OCI-LY3 (cell line): ENCODE results near the gene CPAMD8.

Experiments used
- H2AFZ ChIP-seq: fragments of 200-600, 300-600 bp; shearing (Covaris generic); 2 replicates; pipeline ENCODE4 v1.6.0; 2014; ENCODE audit warnings: antibody characterized with exemption, low read depth, low read length
- H3K27ac ChIP-seq: fragments of 200-600, 300-600 bp; sonication (generic); 2 replicates; pipeline ENCODE4 v1.5.1; 2014; ENCODE audit warnings: mild to moderate bottlenecking, low read length, moderate library complexity, mixed read lengths
- H3K27me3 ChIP-seq: fragments of 200-600, 300-600 bp; sonication (generic); 2 replicates; pipeline ENCODE4 v1.6.1; 2014; ENCODE audit warnings: low read depth, low read length, mixed read lengths
- H3K36me3 ChIP-seq: fragments of 200-600, 300-600 bp; sonication (generic); replicated peaks from 2 replicates; pipeline ENCODE3; 2014; ENCODE audit warnings: low read depth, low read length, mixed read lengths
- H3K4me1 ChIP-seq: fragments of 300-600, 200-600 bp; sonication (generic); 2 replicates; pipeline ENCODE4 v1.6.1; 2014; ENCODE audit warnings: low read length, mixed read lengths
- H3K4me2 ChIP-seq: fragments of 200-600, 300-600 bp; sonication (generic); 2 replicates; pipeline ENCODE4 v1.6.1; 2014; ENCODE audit warnings: low read length, mixed read lengths
- H3K4me3 ChIP-seq: fragments of 300-600, 200-600 bp; sonication (generic); 2 replicates; pipeline ENCODE4 v1.5.1; 2014; ENCODE audit warnings: antibody characterized with exemption, mild to moderate bottlenecking, low read length, moderate library complexity
- H3K79me2 ChIP-seq: fragments of 300-600, 200-600 bp; shearing (Covaris generic); 2 replicates; pipeline ENCODE4 v1.6.1; 2014; ENCODE audit warnings: mild to moderate bottlenecking, low read length, mixed read lengths
- H3K9ac ChIP-seq: fragments of 300-600, 200-600 bp; shearing (Covaris generic); 2 replicates; pipeline ENCODE4 v1.6.0; 2014; ENCODE audit warnings: mild to moderate bottlenecking, low read length, moderate library complexity
- H3K9me3 ChIP-seq: fragments of 200-600, 300-600 bp; shearing (Covaris generic); 2 replicates; pipeline ENCODE4 v1.6.1; 2014; ENCODE audit warnings: low read length, mixed read lengths; ENCODE audit not compliant: insufficient read depth
- H4K20me1 ChIP-seq: fragments of 200-600, 300-600 bp; sonication (generic); 2 replicates; pipeline ENCODE4 v1.6.1; 2016; ENCODE audit warnings: low read length, mixed read lengths; ENCODE audit not compliant: insufficient read depth
- CTCF ChIP-seq: fragments of 200-600, 300-600 bp; sonication (generic); IDR thresholded peaks from 2 replicates; pipeline ENCODE4 v1.5.1; 2014; ENCODE audit warnings: antibody characterized with exemption, low read length, low read depth
- EZH2phosphoT487 ChIP-seq: fragments of 200-600 bp; shearing (Covaris generic); IDR thresholded peaks from 2 replicates; pipeline ENCODE4 v1.6.1; 2018; ENCODE audit warnings: antibody characterized with exemption, mixed run types, low read depth

Gene CPAMD8

GRCh38 chr19:16978156-16978555 lies 48.5 kb downstream of the CPAMD8 start:
- Histone ChIP-seq H2AFZ (no peak overlapping the region), H3K4me1 (no peaks in the 10 kb centered on the region), H3K4me2 (no peak overlapping the region), H3K27me3 (no peaks in the 10 kb centered on the region; the same call in 1 of the 2 replicates), H3K9ac (no peak overlapping the region), H3K4me3 (no peak overlapping the region), H3K27ac (no peak overlapping the region), H3K36me3 (no peaks in the 10 kb centered on the region), H4K20me1 (no peaks in the 10 kb centered on the region), H3K79me2 (no peaks in the 10 kb centered on the region), H3K9me3 (no peaks in the 10 kb centered on the region)
- TF ChIP-seq EZH2phosphoT487 = no peak
- TF ChIP-seq CTCF = no peak

GRCh38 chr19:16977306-16977705 lies 49.3 kb downstream of the CPAMD8 start:
- no peak overlapping the region for H3K4me2 ChIP-seq
- no peaks in the 10 kb centered on the region for H3K79me2 ChIP-seq
- TF ChIP-seq EZH2phosphoT487 (no peak), CTCF (no peak)
- no peak overlapping the region for H3K4me3 ChIP-seq
- no peaks in the 10 kb centered on the region for H4K20me1 ChIP-seq
- no peaks in the 10 kb centered on the region for H3K9me3 ChIP-seq
- no peak overlapping the region for H2AFZ ChIP-seq
- no peaks in the 10 kb centered on the region for H3K36me3 ChIP-seq
- no peaks in the 10 kb centered on the region for H3K4me1 ChIP-seq
- H3K27ac ChIP-seq = no peak overlapping the region
- H3K9ac ChIP-seq = no peak overlapping the region
- H3K27me3 ChIP-seq = no peaks in the 10 kb centered on the region; the same call in 1 of the 2 replicates

DNA sequence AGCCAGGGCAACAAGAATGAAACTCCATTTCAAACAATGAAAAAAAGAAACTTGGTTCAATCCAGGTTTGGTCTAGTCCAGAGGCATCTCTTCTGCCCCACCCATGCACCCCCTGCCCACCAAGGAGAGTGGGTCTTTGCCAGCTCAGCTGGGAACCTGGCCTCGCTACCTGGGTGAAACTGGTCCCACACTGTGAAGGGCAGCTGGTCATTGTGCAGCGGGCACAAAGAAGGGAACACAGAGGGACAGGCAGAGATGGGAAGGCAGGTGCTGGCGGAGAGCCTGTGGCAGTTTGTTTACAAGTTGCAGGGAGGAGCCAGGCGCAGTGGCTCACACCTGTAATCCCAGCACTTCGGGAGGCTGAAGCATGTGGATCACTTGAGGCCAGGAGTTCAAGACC lies 50.2 kb downstream of the CPAMD8 start:
- H3K4me2 ChIP-seq = no peak overlapping the region

DNA sequence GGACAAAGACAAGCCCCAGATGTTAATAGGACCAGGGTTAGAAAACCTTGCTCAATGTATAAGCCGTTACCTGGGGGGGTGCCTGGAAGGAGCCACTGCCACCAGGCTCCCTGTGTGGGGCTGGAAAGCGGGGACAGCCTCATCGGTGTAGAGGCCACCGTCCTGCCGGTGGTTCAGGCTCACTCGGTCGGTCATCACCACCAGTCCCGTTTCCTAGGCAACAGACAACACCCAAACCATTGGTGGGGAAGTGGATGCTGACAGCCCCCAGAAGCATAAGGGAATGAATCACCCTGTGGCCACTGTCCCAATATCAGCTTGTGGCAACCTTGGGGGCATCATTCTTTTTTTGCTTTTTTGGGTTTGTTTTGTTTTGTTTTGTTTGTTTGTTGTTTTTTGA lies 55.8 kb downstream of the CPAMD8 start:
- Histone ChIP-seq H3K79me2 (no peaks in the 10 kb centered on the region), H3K27ac (no peak overlapping the region), H3K4me3 (no peak overlapping the region), H2AFZ (no peak overlapping the region), H3K9me3 (no peaks in the 10 kb centered on the region), H3K27me3 (no peaks in the 10 kb centered on the region), H3K4me2 (no peak overlapping the region), H3K9ac (no peak overlapping the region), H3K36me3 (no peaks in the 10 kb centered on the region), H3K4me1 (no peaks in the 10 kb centered on the region), H4K20me1 (no peaks in the 10 kb centered on the region)
- TF ChIP-seq CTCF (no peak), EZH2phosphoT487 (no peak)

More for the DNA sequence above, 50.2 kb downstream of the CPAMD8 start:
- no peak overlapping the region for H3K9ac ChIP-seq
- H4K20me1 ChIP-seq = no peaks in the 10 kb centered on the region
- no peaks in the 10 kb centered on the region for H3K9me3 ChIP-seq
- H3K36me3 ChIP-seq = no peaks in the 10 kb centered on the region
- no peak overlapping the region for H3K27ac ChIP-seq
- H3K27me3 ChIP-seq = no peaks in the 10 kb centered on the region; the same call in 1 of the 2 replicates
- no peak for TF ChIP-seq EZH2phosphoT487
- no peak for TF ChIP-seq CTCF
- H3K4me1 ChIP-seq = no peaks in the 10 kb centered on the region
- H3K4me3 ChIP-seq = no peak overlapping the region
- no peaks in the 10 kb centered on the region for H3K79me2 ChIP-seq
- H2AFZ ChIP-seq = no peak overlapping the region
